ENCODE results near the gene USP34.
A peak's percentile ranks its signal among the peaks of the same experiment; 100 is the strongest.
"Not testable (repeated sequence)": the region's sequence is repeated elsewhere in the genome, so short reads cannot be mapped to it uniquely, and the experiment has no call there.

USP34 gene, protein sequence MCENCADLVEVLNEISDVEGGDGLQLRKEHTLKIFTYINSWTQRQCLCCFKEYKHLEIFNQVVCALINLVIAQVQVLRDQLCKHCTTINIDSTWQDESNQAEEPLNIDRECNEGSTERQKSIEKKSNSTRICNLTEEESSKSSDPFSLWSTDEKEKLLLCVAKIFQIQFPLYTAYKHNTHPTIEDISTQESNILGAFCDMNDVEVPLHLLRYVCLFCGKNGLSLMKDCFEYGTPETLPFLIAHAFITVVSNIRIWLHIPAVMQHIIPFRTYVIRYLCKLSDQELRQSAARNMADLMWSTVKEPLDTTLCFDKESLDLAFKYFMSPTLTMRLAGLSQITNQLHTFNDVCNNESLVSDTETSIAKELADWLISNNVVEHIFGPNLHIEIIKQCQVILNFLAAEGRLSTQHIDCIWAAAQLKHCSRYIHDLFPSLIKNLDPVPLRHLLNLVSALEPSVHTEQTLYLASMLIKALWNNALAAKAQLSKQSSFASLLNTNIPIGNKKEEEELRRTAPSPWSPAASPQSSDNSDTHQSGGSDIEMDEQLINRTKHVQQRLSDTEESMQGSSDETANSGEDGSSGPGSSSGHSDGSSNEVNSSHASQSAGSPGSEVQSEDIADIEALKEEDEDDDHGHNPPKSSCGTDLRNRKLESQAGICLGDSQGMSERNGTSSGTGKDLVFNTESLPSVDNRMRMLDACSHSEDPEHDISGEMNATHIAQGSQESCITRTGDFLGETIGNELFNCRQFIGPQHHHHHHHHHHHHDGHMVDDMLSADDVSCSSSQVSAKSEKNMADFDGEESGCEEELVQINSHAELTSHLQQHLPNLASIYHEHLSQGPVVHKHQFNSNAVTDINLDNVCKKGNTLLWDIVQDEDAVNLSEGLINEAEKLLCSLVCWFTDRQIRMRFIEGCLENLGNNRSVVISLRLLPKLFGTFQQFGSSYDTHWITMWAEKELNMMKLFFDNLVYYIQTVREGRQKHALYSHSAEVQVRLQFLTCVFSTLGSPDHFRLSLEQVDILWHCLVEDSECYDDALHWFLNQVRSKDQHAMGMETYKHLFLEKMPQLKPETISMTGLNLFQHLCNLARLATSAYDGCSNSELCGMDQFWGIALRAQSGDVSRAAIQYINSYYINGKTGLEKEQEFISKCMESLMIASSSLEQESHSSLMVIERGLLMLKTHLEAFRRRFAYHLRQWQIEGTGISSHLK (N-terminal part only)

GRCh38 chr2:61470965-61471904, at the start of gene USP34:
USP34 (minus strand) TSS chr2:61471087; CDS start chr2:61470692, 395 bp downstream.
- DNase-seq: peak; percentile 98

GRCh38 chr2:61520261-61520660, 49.4 kb upstream of the USP34 start:
- DNase-seq: no peak

GRCh38 chr2:61512768-61513398, 42.0 kb upstream of the USP34 start:
- no peak for DNase-seq

GRCh38 chr2:61510674-61511671, 40.1 kb upstream of the USP34 start:
- DNase-seq: no peak

DNA sequence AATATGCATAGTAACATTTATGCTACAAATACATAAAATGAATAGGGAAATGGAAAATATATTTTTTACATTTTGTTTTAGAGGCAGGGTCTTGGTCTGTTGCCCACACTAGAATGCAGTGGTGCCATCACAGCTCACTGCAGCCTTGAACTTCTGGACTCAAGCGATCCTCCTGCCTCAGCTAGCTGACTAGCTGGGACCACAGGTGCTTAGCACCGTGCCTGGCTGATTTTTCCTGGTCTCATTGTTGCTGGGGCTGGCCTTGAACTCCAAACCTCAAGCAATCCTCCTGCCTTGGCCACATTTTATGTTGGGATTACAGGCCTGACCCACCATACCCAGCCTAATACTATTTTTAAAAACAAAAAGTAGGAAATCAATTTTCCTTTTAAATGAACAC, 34.1 kb upstream of the USP34 start:
- no peak for DNase-seq

DNA sequence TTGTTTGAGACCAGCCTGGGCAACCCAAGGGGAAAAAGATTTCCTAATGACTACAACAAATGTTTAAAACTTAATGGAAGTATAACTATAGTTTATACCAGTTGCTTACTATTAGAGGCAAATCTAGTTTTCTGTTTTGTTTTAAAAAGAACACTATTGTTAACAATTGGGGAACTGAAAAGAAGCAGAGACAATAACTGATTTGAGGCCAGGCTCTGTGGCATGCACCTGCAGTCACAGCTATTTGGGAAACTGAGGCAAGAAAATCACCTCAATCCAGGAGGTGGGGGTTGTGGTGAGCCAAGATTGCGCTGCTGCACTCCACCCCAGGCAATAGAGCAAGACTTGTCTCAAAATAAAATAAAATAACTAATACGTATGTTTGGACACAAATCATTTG, 28.2 kb upstream of the USP34 start:
- no peak for DNase-seq

- no peak for DNase-seq
These were observed 22.6 kb upstream of the USP34 start for GRCh38 chr2:61493523-61493942.

DNA sequence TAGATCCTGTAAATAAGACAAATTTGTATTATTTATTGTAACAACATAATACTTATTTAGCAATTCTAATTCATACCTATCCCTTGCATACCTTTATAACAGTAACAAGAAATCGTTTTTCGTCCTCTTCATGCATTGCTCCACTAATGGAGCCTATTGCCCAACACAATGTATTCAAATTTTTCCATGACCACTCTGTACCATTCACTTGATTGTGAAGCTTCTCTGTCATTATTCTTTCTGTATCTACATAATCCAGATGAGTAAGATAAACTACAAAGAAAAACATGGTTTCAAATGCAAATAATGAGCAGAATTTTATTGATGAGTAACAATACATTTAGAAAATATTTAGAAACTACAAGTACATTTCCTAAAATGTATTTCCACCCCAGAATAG, 21.6 kb upstream of the USP34 start:
- DNase-seq: no peak

GRCh38 chr2:61485281-61485680, 14.4 kb upstream of the USP34 start:
- DNase-seq: no peak

DNA sequence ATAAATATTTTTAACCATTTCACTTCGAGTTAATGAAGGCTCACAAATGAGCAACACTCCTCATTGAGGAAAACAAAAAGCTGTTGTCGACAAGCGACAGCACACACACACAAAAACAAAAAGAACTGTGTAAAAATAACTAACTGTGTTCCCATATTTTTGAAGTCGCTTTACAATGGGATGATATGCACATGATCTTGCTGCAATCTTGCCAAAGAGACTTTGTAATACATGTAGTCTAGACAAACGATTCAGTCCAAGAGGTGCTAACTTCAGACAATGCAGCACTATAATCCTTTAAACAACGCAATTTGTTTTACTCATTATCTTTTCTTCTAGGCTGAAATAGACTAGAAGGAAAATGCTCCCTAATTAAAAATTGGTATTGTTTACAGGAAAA, 7.2 kb upstream of the USP34 start:
- no peak for DNase-seq

- not testable (repeated sequence) for DNase-seq
These were observed 6.2 kb upstream of the USP34 start for GRCh38 chr2:61476929-61477589.

- peak; percentile 32 for DNase-seq
These were observed 1.3 kb upstream of the USP34 start for GRCh38 chr2:61471905-61472805.

DNA sequence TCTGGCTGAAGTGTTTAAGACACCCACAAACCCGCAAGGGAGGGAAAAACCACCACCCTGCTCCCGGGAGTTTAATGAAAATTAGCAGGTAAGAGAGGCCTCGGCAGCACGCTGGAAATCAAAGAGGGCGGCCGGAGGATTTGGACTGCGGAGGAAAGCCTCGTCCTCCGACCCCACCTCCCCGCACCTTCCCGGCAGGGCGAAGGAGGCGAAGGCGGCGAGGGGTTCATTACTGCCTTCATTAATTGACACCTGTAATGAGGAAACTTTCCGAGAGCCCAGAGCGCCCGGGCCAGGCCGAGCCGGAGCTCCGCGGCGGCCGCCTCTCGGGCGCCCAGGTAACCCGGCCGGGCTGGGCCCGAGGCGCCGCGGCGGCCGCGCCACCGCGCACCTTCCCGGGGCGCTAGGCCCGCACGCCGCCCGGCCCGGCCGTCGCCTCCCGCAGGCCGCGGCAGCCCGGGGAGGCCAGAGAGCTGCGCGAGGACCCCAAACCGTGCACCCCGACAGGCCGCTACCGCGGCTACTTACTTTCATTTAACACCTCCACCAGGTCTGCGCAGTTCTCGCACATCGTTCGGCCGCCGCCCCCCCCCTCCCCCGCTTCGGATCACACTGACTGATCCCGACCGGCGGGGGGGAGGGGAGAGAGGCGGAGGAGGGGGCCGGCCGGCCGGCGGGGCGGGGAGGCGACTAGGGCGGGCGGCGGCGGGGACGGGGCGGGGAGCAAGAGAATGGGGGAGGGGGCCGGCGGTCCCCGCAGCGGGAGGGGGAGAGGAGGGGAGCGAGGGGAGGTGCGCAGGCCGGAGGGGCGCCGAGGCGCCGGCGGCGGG, 550 bp downstream of the USP34 start:
- DNase-seq: peak; percentile 93

GRCh38 chr2:61469424-61470121, 1.3 kb downstream of the USP34 start:
- no peak for DNase-seq

- not testable (repeated sequence) for DNase-seq
These were observed 2.7 kb downstream of the USP34 start for GRCh38 chr2:61468231-61468630.

DNA sequence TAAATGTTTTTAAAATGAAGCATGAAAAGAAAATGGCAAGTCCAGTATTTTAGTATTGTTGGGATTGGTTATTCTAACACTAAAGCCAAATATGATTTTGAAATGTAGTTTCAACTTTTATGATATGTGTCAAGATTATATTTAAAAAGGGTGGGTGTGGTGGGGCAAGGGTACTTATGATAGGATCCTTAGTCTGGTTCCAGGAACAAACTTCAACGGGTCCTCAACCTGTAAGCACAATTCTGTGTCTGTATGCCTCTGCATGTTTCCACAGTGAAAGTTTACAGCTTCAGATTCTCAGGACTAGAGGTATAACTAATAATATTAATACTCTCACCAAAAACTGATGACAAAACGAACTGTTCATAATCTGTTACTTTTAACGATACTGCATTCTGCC, 5.8 kb downstream of the USP34 start:
- DNase-seq: no peak

Data from femur (tissue), 1 donor.